NCI-H1417 treated with DMSO at 0.1 percent for 48 hours (cell line): Measurements from ENCODE around the gene ZXDC.

Experiments
- DNase-seq: peaks from one replicate; lab custom pipeline; 2025; lab: John Stamatoyannopoulos, UW

ZXDC gene

DNA sequence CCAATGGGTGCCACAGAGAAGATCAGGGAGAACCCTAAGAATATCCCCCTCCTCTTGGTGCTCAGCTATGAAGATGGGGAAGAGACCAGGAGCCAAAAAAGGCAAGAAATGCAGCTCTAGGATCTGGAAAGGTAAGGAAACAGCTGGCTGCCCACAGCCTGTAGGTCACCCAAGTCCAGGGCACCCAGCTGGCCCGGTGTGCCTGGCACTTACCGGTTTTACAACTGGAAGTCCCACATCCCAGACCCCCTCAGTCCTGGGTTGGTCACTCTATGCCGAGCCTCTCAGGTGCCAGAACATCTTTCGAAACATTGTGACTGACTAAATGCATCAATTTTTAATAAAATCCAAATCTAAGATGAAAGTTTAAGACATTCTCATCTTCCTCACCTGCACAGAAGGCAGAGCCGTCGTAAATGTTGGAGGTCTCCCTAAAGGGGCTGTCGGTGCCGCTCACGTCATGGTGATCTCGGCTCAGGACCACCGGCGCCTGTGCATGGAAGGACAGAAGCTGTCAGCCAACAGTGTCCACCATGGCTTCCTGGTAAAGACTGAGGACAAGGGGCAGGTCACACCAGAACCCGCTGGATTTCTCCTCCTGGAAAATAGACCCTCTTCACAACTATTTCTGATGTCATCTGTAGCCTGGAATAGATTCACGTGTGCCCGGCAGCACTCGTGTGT is 13.3 kb upstream of the ZXDC start:
- no peak for DNase-seq

GRCh38 chr3:126488185-126488584 is 12.5 kb upstream of the ZXDC start:
- DNase-seq = no peak

DNA sequence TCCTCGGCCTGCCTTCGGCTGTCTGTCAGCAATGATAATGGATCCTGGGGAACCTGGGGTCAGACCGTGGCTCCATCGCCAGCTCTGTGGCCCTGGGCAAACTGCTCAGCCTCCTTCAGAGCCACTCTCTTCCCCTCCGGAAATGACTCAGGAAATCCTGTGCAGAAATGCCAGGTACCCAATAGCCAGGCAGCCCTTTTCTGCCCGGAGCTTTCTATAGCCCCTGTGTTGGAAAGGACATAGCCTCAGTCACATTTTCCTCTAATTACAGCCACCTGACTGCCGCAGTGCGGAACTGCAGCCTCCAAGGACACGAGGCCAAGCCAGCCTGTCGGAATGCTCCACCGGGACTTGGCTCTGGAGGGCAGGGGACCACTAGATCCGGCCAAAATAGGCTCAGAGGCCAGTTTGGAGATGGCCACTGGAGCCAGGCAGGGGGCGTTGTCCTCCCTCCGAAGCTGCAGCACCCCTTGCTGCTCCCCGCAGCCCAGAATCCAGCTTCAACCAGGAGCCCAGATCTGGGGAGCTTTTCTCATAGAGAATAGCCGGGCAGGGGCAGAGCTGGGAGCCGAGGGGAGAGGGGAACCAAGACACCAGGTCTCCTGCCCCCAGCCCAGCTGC is 11.6 kb upstream of the ZXDC start:
- no peak for DNase-seq

GRCh38 chr3:126486360-126486847 is 10.7 kb upstream of the ZXDC start:
- DNase-seq = no peak

- no peak for DNase-seq
Observed at GRCh38 chr3:126485956-126486355, 10.3 kb upstream of the ZXDC start.

DNA sequence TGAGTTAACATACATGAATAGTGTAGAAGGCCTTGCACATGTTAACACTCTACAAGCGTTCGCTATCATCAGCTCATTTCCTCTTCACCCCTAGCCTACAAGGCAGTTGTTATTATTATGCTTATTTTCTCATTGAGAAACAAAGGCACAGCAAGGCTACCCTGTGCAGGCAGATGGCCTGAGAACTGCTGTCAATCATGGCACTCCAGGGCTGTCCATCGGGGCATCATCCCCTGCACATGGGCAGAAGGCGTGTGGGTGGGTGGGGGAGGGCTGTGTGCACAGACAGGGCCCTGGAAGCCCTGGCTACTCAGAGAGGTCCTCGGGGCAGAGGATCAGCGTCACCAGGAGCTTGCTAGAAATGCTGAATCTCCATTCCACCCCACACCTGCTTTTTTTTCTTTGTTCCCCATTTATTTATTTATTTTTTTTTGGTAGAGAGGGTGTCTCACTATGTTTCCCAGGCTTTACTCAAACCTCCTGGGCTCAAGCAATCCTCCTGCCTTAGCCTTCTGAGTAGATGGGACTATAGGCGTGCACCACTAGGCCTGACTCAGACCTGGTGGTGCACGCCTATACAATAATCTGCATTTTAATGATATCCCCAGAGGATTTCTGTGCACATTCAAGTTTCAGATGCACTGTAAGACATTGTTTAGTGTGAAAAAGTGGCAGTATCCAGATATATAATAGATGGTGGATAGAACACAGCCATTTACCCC is 9.6 kb upstream of the ZXDC start:
- no peak for DNase-seq

DNA sequence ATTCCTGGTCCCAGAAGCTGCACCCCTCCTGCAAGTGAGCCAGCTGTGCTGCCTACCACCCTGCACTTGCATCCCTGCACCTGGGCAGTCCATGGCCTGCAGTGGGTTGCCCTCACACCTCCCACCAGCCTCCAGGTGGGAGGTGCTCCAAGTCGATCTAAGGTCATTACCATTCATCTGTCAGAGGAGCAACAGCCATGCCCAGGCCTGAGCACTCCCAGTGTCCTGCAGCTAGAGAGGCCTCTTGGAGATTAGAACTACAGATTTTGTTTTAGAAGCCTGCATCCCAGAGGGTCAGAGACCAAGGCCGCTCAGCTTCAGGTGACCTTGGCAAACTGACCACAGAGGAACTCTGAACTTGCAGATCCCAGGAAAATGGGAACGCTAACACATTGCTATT is 9.0 kb upstream of the ZXDC start:
- no peak for DNase-seq

DNA sequence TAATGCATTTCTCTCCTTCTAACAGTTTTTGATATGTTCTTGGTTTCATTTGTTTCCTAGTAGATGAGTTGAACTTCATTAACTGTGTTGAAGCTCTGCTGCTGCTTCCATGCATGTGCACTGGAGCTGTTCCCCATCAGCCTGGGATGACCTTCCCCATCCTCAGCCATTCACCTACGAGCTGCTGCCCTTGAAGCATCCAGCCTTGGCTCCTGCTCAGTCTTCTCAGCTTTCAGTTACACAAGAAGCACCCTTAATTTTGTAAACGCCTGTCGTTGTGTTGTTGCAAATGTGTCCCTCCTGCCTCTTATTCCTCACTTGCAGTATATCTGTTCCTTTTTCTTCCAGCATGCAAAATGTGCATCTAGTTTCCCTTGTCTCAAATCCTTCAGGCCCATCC is 8.5 kb upstream of the ZXDC start:
- no peak for DNase-seq

DNA sequence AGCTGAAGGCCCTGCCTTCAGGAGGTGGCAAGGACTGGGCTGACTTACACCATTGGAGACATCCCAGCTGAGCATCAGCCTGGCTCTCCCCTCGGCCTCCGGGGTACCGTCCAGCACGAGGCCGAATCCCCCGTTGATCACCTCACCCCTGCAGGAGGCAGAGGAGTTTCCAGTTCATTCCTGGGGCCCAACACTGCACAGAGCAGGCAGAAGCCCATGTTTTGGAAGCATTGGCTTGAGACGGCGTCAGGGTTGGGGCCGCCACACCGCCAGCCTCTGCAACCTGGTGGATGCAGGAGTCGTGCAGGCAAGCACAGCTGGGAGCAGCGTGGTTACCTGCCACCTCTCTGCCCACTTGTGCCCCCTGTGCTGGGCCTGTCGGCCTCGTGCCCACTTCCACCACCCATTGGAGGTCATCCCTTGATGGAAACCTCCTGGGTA is 7.7 kb upstream of the ZXDC start:
- DNase-seq = no peak

GRCh38 chr3:126482503-126483255 is 7.0 kb upstream of the ZXDC start:
- no peak for DNase-seq

DNA sequence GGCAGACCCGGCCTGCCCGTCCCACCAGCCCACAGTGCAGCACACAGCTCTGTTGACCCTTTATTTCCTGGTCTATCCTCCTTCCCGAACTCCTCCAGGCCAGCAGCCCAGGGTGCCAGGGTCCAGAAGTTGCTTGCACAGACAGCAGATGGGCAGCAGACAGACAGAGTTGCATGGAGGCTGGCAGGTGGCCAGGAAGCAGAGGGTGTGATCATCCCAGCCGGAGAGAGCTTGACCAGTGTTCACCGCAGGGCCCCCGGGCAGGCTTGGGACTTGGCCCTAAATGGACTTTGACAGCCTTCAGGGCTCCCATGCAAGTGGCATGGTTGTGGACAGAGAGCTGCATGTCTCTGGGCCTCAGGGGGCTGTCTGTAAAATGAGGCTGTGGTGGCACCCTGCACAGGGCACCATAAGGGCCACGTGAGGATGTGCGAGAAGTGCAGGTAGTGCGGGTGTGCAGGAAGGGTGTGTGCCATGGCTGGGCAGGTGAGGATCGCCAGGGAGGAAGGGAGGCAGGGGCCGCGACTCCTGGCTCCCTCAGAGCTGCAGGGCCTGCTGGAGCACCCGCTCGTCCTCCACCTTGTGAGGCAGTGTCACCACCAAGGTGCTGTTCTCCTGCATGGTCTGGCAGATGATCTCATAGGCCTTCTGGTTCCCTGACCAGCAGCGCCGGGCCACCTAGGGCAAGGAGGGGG is 6.3 kb upstream of the ZXDC start:
- DNase-seq = no peak

DNA sequence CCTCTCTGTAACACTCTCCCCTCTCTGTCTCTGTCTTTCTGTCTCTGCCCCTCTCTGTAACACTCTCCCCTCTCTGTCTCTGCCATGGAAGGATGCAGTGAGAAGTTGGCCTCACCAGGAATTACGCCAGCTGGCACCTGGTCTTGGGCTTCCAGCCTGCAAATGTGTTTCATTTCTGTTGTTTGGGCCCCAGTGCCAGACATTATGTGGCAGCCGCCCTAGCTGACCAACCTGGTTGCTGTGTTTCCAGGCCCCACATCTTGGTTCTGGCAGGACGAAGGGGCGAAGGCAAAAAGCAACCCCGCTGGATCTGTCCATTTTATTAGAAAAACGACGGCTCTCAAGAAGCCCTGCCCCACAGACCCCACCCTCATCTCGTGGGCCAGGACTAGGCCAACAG is 5.2 kb upstream of the ZXDC start:
- no peak for DNase-seq

DNA sequence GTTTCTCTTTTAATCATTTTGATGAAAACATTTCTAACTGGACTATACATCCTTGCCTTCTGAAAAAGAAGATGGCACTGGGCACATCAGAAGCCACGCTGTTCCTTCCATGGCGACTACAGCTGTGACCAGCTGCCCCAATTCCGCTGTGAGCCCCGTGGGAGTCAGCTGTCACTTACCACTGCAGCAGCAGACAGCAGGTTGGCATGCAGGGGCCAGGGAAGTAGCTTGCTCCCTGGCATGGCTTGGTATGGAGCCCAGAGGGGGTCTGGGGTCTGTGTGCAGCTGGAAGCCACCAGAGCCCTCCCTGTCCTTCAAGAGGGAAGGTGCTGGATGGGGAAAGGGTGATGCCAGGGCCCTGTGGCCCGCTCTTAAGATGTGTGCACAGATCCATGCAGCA is 4.5 kb upstream of the ZXDC start:
- no peak for DNase-seq

DNA sequence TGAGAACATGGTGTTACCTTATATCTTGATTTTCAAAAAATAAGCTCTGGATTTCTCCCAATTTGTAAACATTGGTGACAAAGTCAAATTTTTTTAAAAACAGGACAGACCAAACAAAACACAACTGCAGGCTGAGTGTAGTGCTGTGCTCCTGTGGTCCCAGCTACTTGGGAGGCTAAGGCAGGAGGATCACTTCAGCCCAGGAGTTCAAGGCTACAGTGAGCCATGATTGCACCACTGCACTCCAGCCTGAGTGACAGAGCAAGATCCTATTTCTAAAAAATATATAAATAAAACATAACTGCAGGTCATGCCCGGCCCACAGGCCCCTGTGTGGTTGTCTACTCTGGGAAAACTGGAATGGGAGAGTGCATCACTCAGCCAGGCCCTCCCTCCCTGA is 4.0 kb upstream of the ZXDC start:
- DNase-seq = no peak

GRCh38 chr3:126478581-126479310 is 3.1 kb upstream of the ZXDC start:
- no peak for DNase-seq

DNA sequence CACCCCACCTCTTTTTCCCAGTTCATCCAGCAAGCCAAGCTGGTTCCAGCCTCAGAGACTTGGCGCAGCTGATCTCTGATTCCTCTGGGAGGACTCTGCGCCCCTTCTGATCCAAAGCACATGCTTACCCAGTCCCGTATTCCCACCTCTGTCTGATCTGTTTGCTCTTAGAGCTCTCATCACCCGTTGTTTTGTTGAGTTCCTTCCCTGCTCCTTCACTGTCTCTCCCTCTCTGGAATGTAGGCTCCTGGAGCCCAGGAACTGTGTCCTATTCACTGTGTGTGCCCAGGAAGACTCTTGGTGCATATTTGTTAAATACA is 1.3 kb upstream of the ZXDC start:
- DNase-seq = no peak

DNA sequence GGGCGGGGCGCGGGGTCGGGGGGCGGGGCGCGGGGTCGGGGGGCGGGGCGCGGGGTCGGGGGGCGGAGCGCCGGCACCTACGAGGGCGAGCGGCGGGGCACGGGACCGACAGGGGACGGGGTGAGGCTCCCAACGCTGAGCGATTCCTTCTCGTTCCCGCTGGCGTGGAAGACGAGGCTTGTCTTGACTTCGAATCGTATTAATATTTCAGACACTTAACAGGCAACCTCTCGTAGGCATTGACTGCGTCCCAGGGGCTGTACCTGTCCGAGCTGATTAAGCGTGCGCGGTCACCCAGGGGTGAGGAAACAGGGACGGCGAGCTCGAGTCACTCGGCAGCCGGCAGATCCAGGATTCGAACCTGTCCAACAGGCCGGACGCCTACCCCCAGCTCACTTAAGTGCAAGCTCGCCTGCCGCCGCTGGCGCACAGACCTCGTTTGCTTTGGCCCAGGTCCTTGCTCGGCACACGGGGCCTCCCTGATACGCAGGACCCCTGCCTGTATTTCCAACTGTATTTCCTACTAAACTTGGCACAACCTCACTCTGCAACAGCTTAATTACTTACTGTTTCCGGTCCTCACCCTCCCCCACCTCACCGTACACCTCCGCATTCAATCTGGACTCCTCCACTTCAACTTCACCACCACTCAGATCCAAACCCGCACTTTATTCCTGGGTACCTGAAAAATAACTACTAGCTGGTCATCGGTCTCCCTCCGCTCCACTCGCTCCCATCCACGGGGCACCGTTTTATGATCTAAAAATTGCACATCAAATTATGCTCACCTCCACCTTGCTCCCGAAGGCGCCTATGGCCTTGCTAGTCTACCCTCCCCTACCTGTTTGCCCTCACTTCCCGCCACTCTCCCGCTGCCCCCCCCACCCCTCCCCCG is 722 bp upstream of the ZXDC start:
- peak; percentile 56 for DNase-seq

GRCh38 chr3:126474498-126475412 is 936 bp downstream of the ZXDC start:
- DNase-seq = no peak
